Measurements from ENCODE around the gene ADAMTSL2.

Gene ADAMTSL2

GRCh38 chr9:133591985-133592384, 57.5 kb downstream of the ADAMTSL2 start:
- FAIRE-seq = no peak

GRCh38 chr9:133592731-133593409, 58.4 kb downstream of the ADAMTSL2 start:
- FAIRE-seq = no peak

- no peak for FAIRE-seq
Observed at GRCh38 chr9:133593587-133594253, 59.2 kb downstream of the ADAMTSL2 start.

GRCh38 chr9:133594310-133594709, 59.8 kb downstream of the ADAMTSL2 start:
- no peak for FAIRE-seq

GRCh38 chr9:133595910-133596309, 61.4 kb downstream of the ADAMTSL2 start:
- FAIRE-seq = no peak

- no peak for FAIRE-seq
Observed at GRCh38 chr9:133597316-133597957, 62.9 kb downstream of the ADAMTSL2 start.

GRCh38 chr9:133598978-133599377, 64.5 kb downstream of the ADAMTSL2 start:
- no peak for FAIRE-seq

GRCh38 chr9:133599470-133600173, 65.1 kb downstream of the ADAMTSL2 start:
- FAIRE-seq = no peak

- FAIRE-seq = no peak
Observed at GRCh38 chr9:133600739-133601138, 66.2 kb downstream of the ADAMTSL2 start.

- no peak for FAIRE-seq
Observed at GRCh38 chr9:133601746-133602145, 67.2 kb downstream of the ADAMTSL2 start.

GRCh38 chr9:133602277-133602676, 67.8 kb downstream of the ADAMTSL2 start:
- FAIRE-seq = no peak

- FAIRE-seq = no peak
Observed at GRCh38 chr9:133603135-133603927, 68.8 kb downstream of the ADAMTSL2 start.

- no peak for FAIRE-seq
Observed at GRCh38 chr9:133604214-133604613, 69.7 kb downstream of the ADAMTSL2 start.

GRCh38 chr9:133604856-133605255, 70.4 kb downstream of the ADAMTSL2 start:
- no peak for FAIRE-seq

- no peak for FAIRE-seq
Observed at GRCh38 chr9:133605446-133605845, 70.9 kb downstream of the ADAMTSL2 start.

- FAIRE-seq = no peak
Observed at GRCh38 chr9:133605856-133606707, 71.6 kb downstream of the ADAMTSL2 start.

GRCh38 chr9:133606708-133607025, 72.2 kb downstream of the ADAMTSL2 start:
- FAIRE-seq = no peak

GRCh38 chr9:133607381-133607780, 72.9 kb downstream of the ADAMTSL2 start:
- no peak for FAIRE-seq

- no peak for FAIRE-seq
Observed at GRCh38 chr9:133607976-133608375, 73.5 kb downstream of the ADAMTSL2 start.

- no peak for FAIRE-seq
Observed at GRCh38 chr9:133608382-133608781, 73.9 kb downstream of the ADAMTSL2 start.

GRCh38 chr9:133608889-133609288, 74.4 kb downstream of the ADAMTSL2 start:
- FAIRE-seq = no peak

Data from islet of Langerhans (tissue), 1 donor.